ENCODE results near the gene NDUFB8.

The NDUFB8 gene

GRCh38 chr10:100528921-100529474 lies 673 bp downstream of the NDUFB8 start:
- POLR2A ChIA-PET = no interaction called here
- peak; percentile 89 for TF ChIP-seq ZBTB17 (tag by site-specific recombination; IDR thresholded peaks at IDR 0.05)
- no peak for TF ChIP-seq ZNF121 (tag by site-specific recombination; IDR thresholded peaks at IDR 0.05)
- no peak for TF ChIP-seq ZNF658 (tag by site-specific recombination; IDR thresholded peaks at IDR 0.05)
- no peak for TF ChIP-seq HIC1 (tag by site-specific recombination; IDR thresholded peaks at IDR 0.05)
- TF ChIP-seq ZSCAN4 (tag by site-specific recombination; IDR thresholded peaks at IDR 0.05) = no peak
- TF ChIP-seq EGR2 (tag by site-specific recombination; IDR thresholded peaks at IDR 0.05; ENCODE audit: low read depth) = peak; percentile 27; the same call in 1 of the 2 replicates
- TF ChIP-seq ZNF311 (tag by site-specific recombination; IDR thresholded peaks at IDR 0.05; ENCODE audit: borderline replicate concordance) = no peak
- TF ChIP-seq ZNF530 (tag by site-specific recombination; IDR thresholded peaks at IDR 0.05; ENCODE audit: low read depth) = no peak
- TF ChIP-seq ZNF362 (tag by site-specific recombination; IDR thresholded peaks at IDR 0.05) = no peak
- no peak for TF ChIP-seq HOXC10 (CRISPR knock-in tag; IDR thresholded peaks at IDR 0.05)
- no peak for TF ChIP-seq PRDM1 (tag by site-specific recombination; IDR thresholded peaks at IDR 0.05)
- peak; percentile 98 for TF ChIP-seq ZNF335 (tag by site-specific recombination; conservative IDR thresholded peaks at IDR 0.05)
- TF ChIP-seq PRDM4 (tag by site-specific recombination; IDR thresholded peaks at IDR 0.05) = no peak
- TF ChIP-seq ZBTB7A (tag by site-specific recombination; IDR thresholded peaks at IDR 0.05; ENCODE audit: low read depth) = no peak
- TF ChIP-seq ZNF366 (tag by site-specific recombination; conservative IDR thresholded peaks at IDR 0.05) = 0 out of 2 replicates have a peak, but pooled peaks have one; percentile 27
- TF ChIP-seq ZNF324 (tag by site-specific recombination; IDR thresholded peaks at IDR 0.05) = no peak
- no peak for TF ChIP-seq ZNF518A (tag by site-specific recombination; conservative IDR thresholded peaks at IDR 0.05; ENCODE audit: low read depth)
- TF ChIP-seq OSR2 (tag by site-specific recombination; IDR thresholded peaks at IDR 0.05) = no peak
- no peak for TF ChIP-seq ELK4 (IDR thresholded peaks at IDR 0.05; ENCODE audit: borderline replicate concordance, low read depth, low read length)
- TF ChIP-seq ZBTB48 (tag by site-specific recombination; IDR thresholded peaks at IDR 0.05) = no peak
- no peak for TF ChIP-seq REST (tag by site-specific recombination; IDR thresholded peaks at IDR 0.05)
- peaks cover 32 to 45% of the 10 kb centered on the region in 2 experiments for H3K36me3 ChIP-seq (ENCODE audit: control insufficient read depth in 2 of 2, insufficient read depth in 1 of 2, low read length in 2 of 2)
- peak overlapping the region; percentile 71 for H3K4me3 ChIP-seq (ENCODE audit: low read depth, low read length)
- H3K4me1 ChIP-seq (ENCODE audit: control insufficient read depth, insufficient read depth, low read length) = no peaks in the 10 kb centered on the region
- H3K9me3 ChIP-seq (ENCODE audit: control insufficient read depth, insufficient read depth, low read depth, low read length) = no peaks in the 10 kb centered on the region
- H3K27ac ChIP-seq (ENCODE audit: extremely low read depth, low read depth, low read length) = peak overlapping the region; percentile 67; the same call in 1 of the 2 replicates
- CTCF ChIA-PET = interaction anchor here (1.6 to 5.4 kb wide), 2 partner anchors 11 to 41 kb away, joined by 3 to 45 read pairs; partner anchors contain the start of gene SEC31B
